DMS53 (cell line): ENCODE data around the gene RGN.
"Not testable (repeated sequence)": the region's sequence is repeated elsewhere in the genome, so short reads cannot be mapped to it uniquely, and the experiment has no call there.

Experiments
- DNase-seq: peaks from one replicate; lab custom pipeline; 2025; lab: John Stamatoyannopoulos, UW

RGN gene

GRCh38 chrX:47078129-47079043, at the start of gene RGN:
Gene RGN, plus strand, starts transcription at chrX:47078443. Its CDS starts 2,702 bp downstream, at chrX:47081145.
- peak; percentile 42 for DNase-seq

GRCh38 chrX:47030339-47030738, 47.9 kb upstream of the RGN start:
- peak; percentile 80 for DNase-seq

- no peak for DNase-seq
Measured at GRCh38 chrX:47047989-47048388, 30.3 kb upstream of the RGN start.

- DNase-seq, result no peak
Measured at GRCh38 chrX:47059142-47059874, 18.9 kb upstream of the RGN start.

GRCh38 chrX:47060708-47061107, 17.5 kb upstream of the RGN start:
- DNase-seq, result peak; percentile 46

GRCh38 chrX:47061238-47061919, 16.9 kb upstream of the RGN start:
- no peak for DNase-seq

GRCh38 chrX:47063179-47063578, 15.1 kb upstream of the RGN start:
- no peak for DNase-seq

- no peak for DNase-seq
Measured at GRCh38 chrX:47068214-47068613, 10.0 kb upstream of the RGN start.

GRCh38 chrX:47068720-47069119, 9.5 kb upstream of the RGN start:
- DNase-seq, result no peak

- no peak for DNase-seq
Measured at GRCh38 chrX:47080215-47080914, 2.1 kb downstream of the RGN start.

- DNase-seq, result no peak
Measured at GRCh38 chrX:47080915-47081236, 2.6 kb downstream of the RGN start.

GRCh38 chrX:47091149-47091775, 13.0 kb downstream of the RGN start:
- no peak for DNase-seq

GRCh38 chrX:47093248-47093647, 15.0 kb downstream of the RGN start:
- DNase-seq, result peak; percentile 63

GRCh38 chrX:47093860-47094259, 15.6 kb downstream of the RGN start:
- DNase-seq, result no peak

- DNase-seq, result no peak
Measured at GRCh38 chrX:47097018-47097417, 18.8 kb downstream of the RGN start.

GRCh38 chrX:47098338-47099094, 20.3 kb downstream of the RGN start:
- DNase-seq, result no peak

GRCh38 chrX:47101206-47101605, 23.0 kb downstream of the RGN start:
- no peak for DNase-seq

GRCh38 chrX:47110936-47111615, 32.8 kb downstream of the RGN start:
- DNase-seq, result not testable (repeated sequence)

GRCh38 chrX:47112316-47112954, 34.2 kb downstream of the RGN start:
- DNase-seq, result no peak
